ENCODE results near the gene MAPK14.

Gene MAPK14

GRCh38 chr6:36133148-36133547, 105.5 kb downstream of the MAPK14 start:
- ChIA-PET POLR2A (interaction anchor here (1.3 kb wide), 1 partner anchor 12 kb away, joined by 3 read pairs; no protein-coding TSS in a partner anchor), CTCF (no interaction called here)
- no peak for TF ChIP-seq ZNF384 (IDR thresholded peaks at IDR 0.05)
- DNase-seq (ENCODE audit: extremely low spot score), result no peak

- DNase-seq (ENCODE audit: extremely low spot score), result no peak
- CTCF ChIA-PET, result no interaction called here
- POLR2A ChIA-PET, result interaction anchor here (1.3 kb wide), 1 partner anchor 12 kb away, joined by 3 read pairs; no protein-coding TSS in a partner anchor
- TF ChIP-seq CTBP1 (IDR thresholded peaks at IDR 0.05; ENCODE audit: borderline replicate concordance), result no peak
- no peak for TF ChIP-seq SUZ12 (IDR thresholded peaks at IDR 0.05)
- no peak for TF ChIP-seq NFRKB (IDR thresholded peaks at IDR 0.05)
- TF ChIP-seq PKNOX1 (IDR thresholded peaks at IDR 0.05), result no peak
- no peak for TF ChIP-seq L3MBTL2 (conservative IDR thresholded peaks at IDR 0.05)
- TF ChIP-seq FOXM1 (IDR thresholded peaks at IDR 0.05; ENCODE audit: borderline replicate concordance), result no peak
- no peak for TF ChIP-seq FOXA1 (IDR thresholded peaks at IDR 0.05)
- no peak for TF ChIP-seq TARDBP (IDR thresholded peaks at IDR 0.05)
- TF ChIP-seq ELF4 (IDR thresholded peaks at IDR 0.05), result no peak
These were observed 106.3 kb downstream of the MAPK14 start for GRCh38 chr6:36133912-36134311.

- ChIA-PET POLR2A (no interaction called here), CTCF (interaction anchor here (0.6 kb wide), 1 partner anchor 48 kb away, joined by 3 read pairs; no protein-coding TSS in a partner anchor)
- DNase-seq (ENCODE audit: extremely low spot score), result no peak
- TF ChIP-seq FOXK2 (IDR thresholded peaks at IDR 0.05), result no peak
- TF ChIP-seq PKNOX1 (IDR thresholded peaks at IDR 0.05), result no peak
- no peak for TF ChIP-seq ELF4 (IDR thresholded peaks at IDR 0.05)
- no peak for TF ChIP-seq L3MBTL2 (conservative IDR thresholded peaks at IDR 0.05)
- no peak for TF ChIP-seq LEF1 (IDR thresholded peaks at IDR 0.05; ENCODE audit: borderline replicate concordance)
- no peak for TF ChIP-seq FOXM1 (IDR thresholded peaks at IDR 0.05; ENCODE audit: borderline replicate concordance)
These were observed 107.6 kb downstream of the MAPK14 start for GRCh38 chr6:36135053-36135731.

GRCh38 chr6:36136034-36136433, 108.4 kb downstream of the MAPK14 start:
- no peak for DNase-seq (ENCODE audit: extremely low spot score)
- TF ChIP-seq TARDBP (IDR thresholded peaks at IDR 0.05), result no peak
- TF ChIP-seq SP1 (IDR thresholded peaks at IDR 0.05), result no peak
- no peak for TF ChIP-seq BHLHE40 (IDR thresholded peaks at IDR 0.05; ENCODE audit: borderline replicate concordance)
- no peak for TF ChIP-seq PKNOX1 (IDR thresholded peaks at IDR 0.05)
- TF ChIP-seq HDGF (IDR thresholded peaks at IDR 0.05; ENCODE audit: borderline replicate concordance), result no peak
- TF ChIP-seq SUZ12 (IDR thresholded peaks at IDR 0.05), result no peak
- TF ChIP-seq FOXA1 (IDR thresholded peaks at IDR 0.05), result no peak
- no peak for TF ChIP-seq FOXK2 (IDR thresholded peaks at IDR 0.05)
- TF ChIP-seq ZNF384 (IDR thresholded peaks at IDR 0.05), result no peak
- TF ChIP-seq LEF1 (IDR thresholded peaks at IDR 0.05; ENCODE audit: borderline replicate concordance), result no peak
- TF ChIP-seq CTBP1 (IDR thresholded peaks at IDR 0.05; ENCODE audit: borderline replicate concordance), result no peak
- TF ChIP-seq ARNT (IDR thresholded peaks at IDR 0.05), result no peak
- TF ChIP-seq FOXM1 (IDR thresholded peaks at IDR 0.05; ENCODE audit: borderline replicate concordance), result no peak
- TF ChIP-seq NFRKB (IDR thresholded peaks at IDR 0.05), result no peak
- no peak for TF ChIP-seq ELF4 (IDR thresholded peaks at IDR 0.05)
- TF ChIP-seq L3MBTL2 (conservative IDR thresholded peaks at IDR 0.05), result no peak
- CTCF ChIA-PET, result no interaction called here
- POLR2A ChIA-PET, result interaction anchor here (0.7 kb wide), 1 partner anchor 9 kb away, joined by 3 read pairs; no protein-coding TSS in a partner anchor

- POLR2A ChIA-PET, result interaction anchor here (0.7 kb wide), 1 partner anchor 10 kb away, joined by 3 read pairs; no protein-coding TSS in a partner anchor
- TF ChIP-seq ZNF384 (IDR thresholded peaks at IDR 0.05) (no peak), SUZ12 (IDR thresholded peaks at IDR 0.05) (no peak), SP1 (IDR thresholded peaks at IDR 0.05) (no peak), FOXM1 (IDR thresholded peaks at IDR 0.05; ENCODE audit: borderline replicate concordance) (no peak), ARNT (IDR thresholded peaks at IDR 0.05) (no peak), PKNOX1 (IDR thresholded peaks at IDR 0.05) (no peak), ELF4 (IDR thresholded peaks at IDR 0.05) (no peak), FOXK2 (IDR thresholded peaks at IDR 0.05) (no peak), HDGF (IDR thresholded peaks at IDR 0.05; ENCODE audit: borderline replicate concordance) (no peak)
- DNase-seq (ENCODE audit: extremely low spot score), result no peak
- CTCF ChIA-PET, result no interaction called here
These were observed 108.9 kb downstream of the MAPK14 start for GRCh38 chr6:36136551-36136950.

GRCh38 chr6:36138667-36139066, 111.1 kb downstream of the MAPK14 start:
- ChIA-PET POLR2A (interaction anchor here (0.9 kb wide), 1 partner anchor 9 kb away, joined by 3 read pairs; the partner anchor contains the start of gene MAPK13), CTCF (interaction anchor here (1.3 kb wide), 1 partner anchor 191 kb away, joined by 4 read pairs; no protein-coding TSS in a partner anchor)
- DNase-seq (ENCODE audit: extremely low spot score), result no peak

More at GRCh38 chr6:36138667-36139066, 111.1 kb downstream of the MAPK14 start:
- TF ChIP-seq TARDBP (IDR thresholded peaks at IDR 0.05), result no peak
- TF ChIP-seq ELF4 (IDR thresholded peaks at IDR 0.05), result no peak
- TF ChIP-seq ZNF384 (IDR thresholded peaks at IDR 0.05), result no peak
- no peak for TF ChIP-seq LEF1 (IDR thresholded peaks at IDR 0.05; ENCODE audit: borderline replicate concordance)
- no peak for TF ChIP-seq NFRKB (IDR thresholded peaks at IDR 0.05)
- no peak for TF ChIP-seq BHLHE40 (IDR thresholded peaks at IDR 0.05; ENCODE audit: borderline replicate concordance)
